ENCODE results near the gene IPCEF1.
"Not testable (repeated sequence)": the region's sequence is repeated elsewhere in the genome, so short reads cannot be mapped to it uniquely, and the experiment has no call there.

IPCEF1 gene

DNA sequence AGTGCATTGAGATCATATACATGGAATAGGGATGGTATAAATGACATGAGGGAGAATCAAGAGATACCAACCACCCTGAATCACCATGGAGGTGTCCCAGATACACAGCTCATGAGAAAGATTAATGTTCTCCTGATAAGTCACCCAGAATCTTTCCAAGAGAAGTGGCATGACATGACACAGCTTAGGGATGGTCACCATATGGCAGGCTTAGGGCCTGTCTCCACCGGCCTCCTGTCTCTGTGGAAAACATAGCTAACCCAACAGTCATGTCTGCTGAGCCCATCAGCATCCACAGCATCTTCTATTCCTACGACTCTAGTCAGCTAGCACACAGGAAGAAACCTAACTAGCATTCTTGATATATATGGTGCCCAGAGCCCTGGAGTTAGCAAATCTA is 133.3 kb downstream of the IPCEF1 start:
- no peak for DNase-seq (ENCODE audit: low read depth in 2 of 2)

DNA sequence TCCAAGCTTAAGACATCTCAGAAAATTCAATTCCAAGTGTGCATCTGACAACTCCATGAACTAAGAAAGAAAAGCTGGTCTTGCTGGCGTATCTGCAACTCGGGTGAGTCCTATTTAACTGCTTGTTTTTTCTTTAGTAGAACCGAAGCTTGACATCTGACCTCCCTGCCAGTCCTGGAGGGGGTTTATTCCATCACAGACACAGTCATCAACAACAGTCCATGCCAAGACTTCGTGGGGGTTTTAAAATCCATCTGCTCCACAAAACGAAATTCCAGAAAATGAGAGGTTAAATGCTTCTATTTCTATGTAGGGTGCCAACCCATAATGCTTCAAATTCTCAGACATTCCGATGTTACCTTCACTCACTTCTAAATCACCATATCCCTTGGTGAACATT is 133.9 kb downstream of the IPCEF1 start:
- no peak for DNase-seq (ENCODE audit: low read depth in 2 of 2)

DNA sequence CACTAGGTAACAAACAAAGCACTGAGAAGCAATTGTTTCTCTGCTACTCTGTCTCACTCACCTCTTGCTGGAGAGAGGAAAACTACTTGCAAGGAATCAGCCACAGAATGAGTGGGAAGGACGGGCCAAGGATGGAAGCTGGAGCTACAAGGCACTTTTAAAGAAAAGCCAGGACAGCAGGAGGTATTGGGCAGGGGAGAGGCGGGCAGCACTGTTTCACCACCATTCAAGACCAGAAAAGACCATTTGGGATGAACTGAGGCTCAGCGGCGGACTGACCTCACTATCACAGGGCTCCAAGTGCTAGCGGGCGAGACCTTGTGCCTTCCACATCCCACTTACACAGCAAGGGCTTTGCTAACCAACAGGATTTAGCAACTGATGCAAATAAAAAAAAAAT is 137.4 kb downstream of the IPCEF1 start:
- DNase-seq (ENCODE audit: low read depth in 2 of 2): no peak

DNA sequence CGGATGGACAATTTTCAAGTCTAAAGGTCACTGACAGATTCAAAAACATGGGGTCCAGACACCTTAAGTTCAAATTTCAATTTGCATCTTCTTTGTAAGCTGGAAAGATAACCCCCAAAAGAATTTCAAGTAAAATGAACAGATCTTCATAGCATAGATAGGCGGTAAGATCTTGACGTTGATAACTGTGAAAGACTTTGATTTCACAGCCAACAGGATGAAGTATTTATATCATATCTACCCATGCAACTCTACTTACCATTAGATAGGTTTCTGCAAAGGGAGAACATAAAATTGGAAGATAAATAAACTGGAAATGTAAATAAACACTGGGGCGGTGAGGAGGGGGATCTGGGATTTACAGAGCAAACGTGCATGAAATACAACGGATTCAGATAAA is 137.8 kb downstream of the IPCEF1 start:
- DNase-seq (ENCODE audit: low read depth in 2 of 2): no peak

DNA sequence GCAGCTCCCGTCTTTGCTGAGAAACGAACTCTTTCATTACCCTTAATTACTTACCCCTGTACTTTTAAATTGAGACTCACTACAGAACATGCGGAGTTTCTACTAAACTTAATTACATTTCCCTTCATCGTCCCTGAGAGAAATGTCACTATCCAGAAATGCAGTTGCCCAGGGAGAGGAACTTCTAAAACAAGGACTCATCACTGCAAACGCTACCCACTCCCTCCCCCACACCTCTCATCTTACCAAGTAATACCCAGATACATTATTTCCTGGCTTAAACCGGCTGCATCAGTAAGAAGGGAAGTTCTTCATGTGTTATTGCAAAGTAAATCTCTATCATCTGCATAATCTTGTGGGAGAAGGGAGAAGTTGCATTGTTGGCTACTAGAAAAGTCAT is 138.3 kb downstream of the IPCEF1 start:
- DNase-seq (ENCODE audit: low read depth in 2 of 2): no peak

DNA sequence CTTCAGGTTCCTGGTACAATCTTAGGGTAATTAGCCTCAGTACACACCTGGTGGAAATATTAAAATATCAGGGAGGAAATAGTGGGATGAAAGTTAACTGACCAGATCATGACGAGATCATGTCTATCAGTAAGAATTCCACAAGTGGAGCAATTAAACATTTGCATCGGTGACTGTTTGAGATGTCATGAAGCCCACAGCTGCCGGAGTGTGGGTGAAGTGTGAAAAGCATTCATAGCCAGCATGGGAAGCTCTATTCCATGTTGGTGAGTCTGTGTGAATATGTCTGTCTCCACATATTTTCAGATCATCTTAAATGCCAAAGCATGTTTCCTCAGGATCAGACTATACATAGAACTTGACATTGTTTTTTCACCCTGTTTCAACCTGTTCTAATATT is 142.8 kb downstream of the IPCEF1 start:
- DNase-seq (ENCODE audit: low read depth in 2 of 2): no peak

DNA sequence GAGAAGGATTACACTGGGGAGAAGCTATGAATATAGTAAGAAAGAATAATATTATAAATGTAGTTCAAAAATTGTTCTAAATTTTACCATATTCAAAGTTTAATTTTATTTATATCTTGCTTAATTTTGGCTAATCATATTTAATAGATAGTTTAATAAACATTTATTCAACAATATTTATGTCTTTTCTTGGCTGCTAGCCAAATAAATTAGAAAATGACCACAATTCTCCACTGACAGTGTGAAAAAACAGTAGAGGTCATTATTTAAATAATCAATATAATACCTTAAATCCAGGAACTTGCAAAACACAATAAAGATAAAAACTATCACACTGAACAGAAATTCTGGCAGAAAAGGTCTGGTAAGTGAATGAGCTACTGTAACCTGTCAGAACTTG is 145.9 kb downstream of the IPCEF1 start:
- DNase-seq (ENCODE audit: low read depth in 2 of 2): no peak

DNA sequence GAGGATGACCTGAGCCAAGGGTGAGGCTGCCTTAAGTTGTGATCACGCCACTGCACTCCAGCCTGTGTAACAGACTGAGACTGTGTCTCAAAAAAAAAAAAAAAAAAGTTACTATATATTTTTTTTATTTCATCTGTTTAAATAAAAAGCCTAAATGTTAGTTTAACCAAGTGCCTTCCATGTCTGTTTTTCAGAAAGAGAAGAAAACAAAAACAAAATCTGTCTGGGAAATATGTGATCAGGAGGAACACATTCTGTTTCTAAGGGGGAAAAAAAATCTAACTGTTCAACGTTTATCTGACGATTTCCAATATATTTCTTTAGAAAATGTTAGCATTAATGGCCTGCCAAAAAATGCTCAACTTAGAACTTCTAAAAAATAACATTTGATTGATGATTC is 147.0 kb downstream of the IPCEF1 start:
- DNase-seq (ENCODE audit: low read depth in 2 of 2): no peak

DNA sequence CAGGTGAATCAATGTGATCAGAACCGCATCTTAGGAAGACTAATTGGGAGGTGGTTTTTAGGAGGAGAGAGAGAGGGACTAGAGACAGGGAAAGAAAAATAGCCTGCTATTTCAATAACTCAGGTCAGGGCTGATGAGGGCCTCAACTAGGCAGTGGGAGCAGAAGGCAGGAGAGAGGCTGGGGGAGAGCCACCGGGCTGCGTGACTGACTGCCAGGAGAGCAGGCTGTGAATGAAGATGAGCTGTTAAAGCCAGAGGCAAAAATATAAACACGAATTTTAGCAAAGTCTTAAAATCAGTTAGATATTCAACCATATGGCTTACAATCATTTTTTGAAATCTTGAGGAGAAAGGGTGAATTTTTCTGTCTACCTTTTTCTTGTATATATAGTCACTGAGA is 149.6 kb downstream of the IPCEF1 start:
- DNase-seq (ENCODE audit: low read depth in 2 of 2): no peak

DNA sequence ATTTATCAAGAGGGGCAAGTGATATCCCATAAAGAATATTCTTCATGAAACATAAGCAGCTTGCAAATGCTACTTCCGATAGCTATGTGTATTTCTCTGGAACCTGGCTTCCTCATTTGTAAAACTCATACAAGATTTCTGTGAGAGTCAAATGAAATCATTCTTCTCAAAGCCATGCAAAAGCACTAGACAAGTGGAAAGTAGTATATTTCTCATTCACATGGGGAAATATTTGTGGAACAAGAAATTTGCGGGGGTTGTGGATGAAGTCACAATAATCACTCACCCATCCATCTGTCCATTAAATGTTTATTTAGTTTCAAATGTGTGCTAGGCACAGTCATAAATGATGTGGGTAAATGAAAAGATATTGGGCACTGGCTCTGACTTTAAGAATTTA is 150.5 kb downstream of the IPCEF1 start:
- no peak for DNase-seq (ENCODE audit: low read depth in 2 of 2)

DNA sequence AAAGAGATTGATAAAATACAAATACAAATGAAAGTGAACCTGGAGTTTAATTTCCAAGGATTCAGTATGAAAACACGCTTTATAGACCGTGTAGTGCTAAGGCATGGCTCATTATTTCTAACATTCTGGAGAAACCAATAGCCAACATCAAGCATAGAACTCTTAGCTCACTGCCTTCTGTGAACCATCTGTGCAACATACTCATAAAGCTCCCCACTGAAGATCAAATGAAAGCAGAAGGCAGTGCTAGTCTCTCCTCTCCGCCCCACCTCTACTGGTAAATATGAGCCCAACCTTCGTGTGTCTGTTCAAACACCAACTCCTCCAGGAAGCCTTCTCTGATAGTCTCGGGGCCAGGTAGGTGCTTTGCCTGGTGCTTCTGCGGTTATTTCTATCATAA is 153.6 kb downstream of the IPCEF1 start:
- DNase-seq (ENCODE audit: low read depth in 2 of 2): no peak

DNA sequence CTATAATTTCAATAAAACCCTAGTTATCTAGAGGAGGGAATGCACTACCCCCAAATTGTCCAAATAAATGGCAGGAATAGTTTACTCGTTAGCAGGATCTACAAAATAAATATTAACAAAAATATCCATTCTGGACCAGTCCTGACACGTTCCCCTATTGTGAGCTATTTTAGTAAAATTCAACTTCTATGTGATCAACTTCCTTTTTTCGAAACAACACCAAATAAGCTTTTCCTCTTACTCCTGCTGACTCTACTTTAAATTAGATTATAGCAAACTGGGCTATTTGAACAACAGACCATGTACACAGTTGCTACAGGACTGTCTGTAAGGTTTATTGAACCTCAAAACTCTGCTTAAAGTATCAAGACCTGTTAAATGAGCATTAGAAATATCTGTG is 154.3 kb downstream of the IPCEF1 start:
- DNase-seq (ENCODE audit: low read depth in 2 of 2): no peak

DNA sequence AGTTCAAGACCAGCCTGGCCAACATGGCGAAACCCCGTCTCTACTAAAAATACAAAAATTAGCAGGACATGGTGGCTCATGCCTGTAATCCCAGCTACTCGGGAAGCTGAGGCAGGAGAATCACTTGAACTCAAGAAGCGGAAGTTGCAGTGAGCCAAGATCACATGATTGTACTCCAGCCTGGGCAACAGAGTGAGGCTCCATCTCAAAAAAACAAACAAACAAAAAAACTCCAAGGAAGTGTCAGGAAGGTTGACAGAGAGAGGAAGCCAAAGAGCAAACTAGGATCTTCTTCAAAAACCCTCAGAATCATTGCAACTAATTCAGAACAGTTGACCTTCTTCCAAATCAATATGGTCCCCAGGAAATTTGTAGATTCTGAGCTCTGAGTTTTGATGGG is 154.9 kb downstream of the IPCEF1 start:
- DNase-seq (ENCODE audit: low read depth in 2 of 2): not testable (repeated sequence)

DNA sequence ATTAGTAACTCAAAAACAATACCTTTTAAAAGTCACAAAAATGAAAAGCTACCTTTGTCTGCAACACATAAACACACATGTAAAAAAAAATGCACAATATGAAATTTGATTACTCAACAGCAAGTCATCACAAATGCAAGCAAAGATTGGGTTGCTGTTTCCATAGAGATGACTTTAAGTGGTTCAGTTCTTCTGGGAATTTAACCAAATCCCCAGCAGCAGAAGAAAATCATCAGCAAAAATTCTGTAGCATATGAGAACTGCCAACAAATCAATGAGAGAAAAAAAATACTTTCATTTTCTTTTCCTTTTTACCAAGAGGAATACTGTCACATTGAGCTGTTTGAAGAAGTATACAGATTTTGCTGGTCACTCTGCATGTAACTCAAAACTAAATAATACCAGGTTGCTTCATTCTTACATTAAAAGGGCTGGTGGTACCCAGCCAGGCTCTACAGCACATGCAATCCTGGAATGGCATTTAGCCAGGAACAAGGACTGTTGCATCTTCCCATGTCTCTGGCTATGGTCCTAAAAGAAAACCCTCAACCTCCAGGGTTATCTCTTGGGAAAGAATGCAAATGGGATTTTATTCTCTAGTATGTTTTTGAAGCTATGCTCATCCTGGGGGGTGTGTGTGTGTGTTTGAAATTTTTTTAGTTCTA is 159.3 kb downstream of the IPCEF1 start:
- peak; percentile 44 for DNase-seq (ENCODE audit: low read depth in 2 of 2)

DNA sequence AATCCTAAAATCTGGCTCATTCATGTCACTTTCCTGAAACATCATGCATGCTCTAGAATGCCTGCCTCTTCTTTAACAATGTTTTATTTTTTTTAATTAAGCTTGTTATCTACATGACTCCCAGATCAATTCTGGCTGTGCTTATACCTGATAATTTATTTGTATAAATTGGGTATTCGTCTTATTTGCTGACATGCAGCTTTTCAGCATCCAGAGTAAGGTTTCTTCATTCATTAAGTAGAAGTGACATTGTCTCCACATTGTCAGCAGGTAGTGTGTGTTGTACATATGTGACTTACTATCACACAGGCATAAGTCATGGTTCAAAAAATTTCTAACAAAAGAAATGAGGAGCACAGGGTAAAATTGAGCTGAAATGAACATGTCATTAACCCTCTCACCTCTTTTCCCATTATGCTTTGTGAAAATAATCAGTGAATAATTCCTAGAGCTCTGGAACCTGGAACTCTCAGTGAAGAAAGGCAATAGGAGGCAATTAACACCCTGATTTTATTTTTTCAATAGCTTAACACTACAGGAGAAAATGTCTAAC is 160.2 kb downstream of the IPCEF1 start:
- DNase-seq (ENCODE audit: low read depth in 2 of 2): no peak

DNA sequence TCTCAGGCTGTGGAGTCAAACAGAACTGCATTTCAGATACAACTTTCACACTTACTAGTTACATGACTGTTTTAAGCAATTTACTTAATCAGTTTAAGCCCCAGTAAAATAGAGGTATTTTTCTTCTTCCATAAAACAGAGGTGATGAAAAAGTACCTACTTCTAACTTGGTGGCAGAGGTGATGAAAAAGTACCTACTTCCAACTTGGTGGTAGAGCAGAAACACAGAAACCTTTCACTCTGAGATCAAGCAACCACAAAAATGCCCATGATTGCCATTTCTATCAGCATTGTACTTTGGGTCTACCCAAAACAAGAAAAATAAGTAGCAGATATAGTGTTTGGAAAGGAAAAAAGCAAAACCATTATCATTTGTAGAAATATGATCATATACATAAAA is 168.9 kb downstream of the IPCEF1 start:
- DNase-seq (ENCODE audit: low read depth in 2 of 2): no peak

DNA sequence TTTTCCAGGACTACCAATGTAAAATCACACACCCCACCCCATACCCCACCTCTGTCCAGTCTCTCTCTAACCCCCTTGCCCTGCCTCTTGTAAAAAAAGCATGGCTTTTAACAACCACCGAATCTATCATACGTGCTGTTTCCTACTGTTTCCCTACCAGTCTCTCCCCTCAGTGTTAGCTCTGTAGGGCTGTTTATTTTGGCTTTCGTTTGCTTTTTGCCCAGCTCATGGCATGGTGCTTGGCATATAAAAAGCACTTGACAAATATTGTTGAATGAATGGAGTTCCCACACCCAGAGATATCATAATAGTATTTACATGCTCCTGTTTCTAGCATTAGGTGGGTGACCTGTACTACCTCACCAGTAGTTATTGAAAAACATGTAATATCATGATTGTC is 169.4 kb downstream of the IPCEF1 start:
- no peak for DNase-seq (ENCODE audit: low read depth in 2 of 2)

DNA sequence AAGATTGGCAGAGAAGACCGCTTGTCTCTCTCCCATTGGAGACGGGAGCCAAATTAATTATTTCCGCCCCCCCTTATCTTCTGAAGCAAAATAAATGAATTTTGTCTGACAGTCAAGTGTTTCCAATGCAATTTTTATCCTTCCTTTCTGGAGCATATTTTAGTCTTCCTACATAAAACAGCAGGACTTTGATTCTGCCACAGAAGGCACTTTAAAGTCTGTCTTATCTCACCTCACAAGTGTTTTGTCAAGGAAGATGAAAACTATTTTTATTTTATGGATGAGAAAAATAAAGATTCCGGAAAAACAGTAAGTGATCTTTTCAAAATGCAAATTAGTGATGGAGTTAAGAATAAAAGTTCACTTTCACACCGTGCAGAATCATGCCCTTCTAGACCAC is 177.2 kb downstream of the IPCEF1 start:
- no peak for DNase-seq (ENCODE audit: low read depth in 2 of 2)

DNA sequence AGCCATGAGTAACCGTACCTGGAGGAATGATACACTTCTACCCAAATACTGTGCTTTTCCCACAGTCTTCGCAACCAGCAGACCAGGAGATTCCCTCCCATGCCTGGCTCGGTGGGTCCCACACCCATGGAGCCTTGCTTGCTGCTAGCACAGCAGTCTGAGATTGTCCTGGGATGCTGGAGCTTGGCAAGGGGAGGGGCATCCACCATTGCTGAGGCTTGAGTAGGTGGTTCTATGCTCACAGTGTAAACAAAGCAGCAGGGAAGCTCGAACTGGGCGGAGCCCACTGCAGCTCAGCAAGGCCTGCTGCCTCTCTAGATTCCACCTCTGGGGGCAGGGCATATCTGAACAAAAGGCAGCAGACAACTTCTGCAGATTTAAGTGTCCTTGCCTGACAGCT is 184.2 kb downstream of the IPCEF1 start:
- not testable (repeated sequence) for DNase-seq (ENCODE audit: low read depth in 2 of 2)

DNA sequence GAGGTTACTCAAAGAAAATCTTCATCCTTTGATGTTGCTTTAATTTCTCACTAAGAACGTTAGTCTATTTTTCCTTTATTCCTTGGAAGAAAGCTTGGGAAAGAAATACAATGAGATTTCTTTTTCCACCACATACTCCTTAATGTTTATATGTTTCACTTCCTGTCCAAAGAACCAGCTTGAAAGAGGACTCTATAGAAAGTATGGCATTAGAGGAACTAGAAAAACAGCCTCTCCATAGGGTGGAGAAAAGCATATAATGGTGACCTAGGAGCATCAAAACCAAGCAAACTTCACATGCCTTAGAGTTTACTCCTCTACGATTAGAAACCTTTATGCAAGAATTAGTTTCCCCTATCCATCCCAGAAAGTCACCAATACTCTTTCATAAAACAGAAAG is 186.5 kb downstream of the IPCEF1 start:
- DNase-seq (ENCODE audit: low read depth in 2 of 2): no peak

DNA sequence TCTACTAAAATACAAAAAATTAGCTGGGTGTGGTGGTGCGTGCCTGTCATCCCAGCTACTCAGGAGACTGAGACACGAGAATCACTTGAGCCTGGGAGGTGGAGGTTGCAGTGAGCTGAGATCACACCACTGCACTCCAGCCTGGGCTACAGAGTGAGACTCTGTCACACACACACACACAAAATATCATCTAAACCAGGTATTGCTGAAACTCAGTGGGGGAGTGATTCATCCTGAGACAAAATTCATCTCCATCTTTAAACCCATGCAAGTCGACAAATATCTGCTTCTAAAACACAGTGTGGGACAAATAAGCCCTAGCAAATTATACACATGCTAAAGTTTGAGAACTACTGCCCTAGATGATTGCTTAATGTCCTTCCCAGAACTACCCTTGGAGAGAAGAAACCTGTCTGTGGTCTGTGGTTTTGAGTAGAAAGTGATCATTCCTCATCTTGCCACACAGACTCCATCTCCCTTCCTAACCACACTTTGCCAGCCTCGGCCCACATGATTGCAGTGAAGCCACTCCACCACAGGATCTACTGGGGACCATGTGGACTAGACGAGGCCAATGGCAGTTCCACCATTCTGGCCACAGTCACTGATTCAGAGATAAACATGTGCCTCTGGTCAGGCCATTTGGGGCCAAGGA is 187.3 kb downstream of the IPCEF1 start:
- DNase-seq (ENCODE audit: low read depth in 2 of 2): no peak

DNA sequence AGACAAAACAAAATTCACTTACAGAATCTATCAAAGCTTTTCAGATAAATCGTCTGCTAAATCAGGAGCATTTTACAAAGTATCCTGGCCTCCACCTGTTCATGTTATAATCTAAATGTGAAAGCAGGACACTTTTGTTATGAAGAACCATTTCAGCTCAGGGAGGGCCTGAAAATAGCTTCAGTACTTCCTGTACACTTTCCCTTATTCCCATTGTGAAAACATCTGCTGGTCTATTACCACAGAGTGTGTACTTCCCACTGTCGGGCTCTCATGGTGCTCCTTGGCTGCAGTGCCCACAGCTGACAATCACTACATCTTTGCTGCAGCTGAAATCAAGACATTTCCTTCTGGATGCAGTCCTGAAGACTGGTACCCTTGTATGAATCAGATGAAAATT is 189.5 kb downstream of the IPCEF1 start:
- no peak for DNase-seq (ENCODE audit: low read depth in 2 of 2)

DNA sequence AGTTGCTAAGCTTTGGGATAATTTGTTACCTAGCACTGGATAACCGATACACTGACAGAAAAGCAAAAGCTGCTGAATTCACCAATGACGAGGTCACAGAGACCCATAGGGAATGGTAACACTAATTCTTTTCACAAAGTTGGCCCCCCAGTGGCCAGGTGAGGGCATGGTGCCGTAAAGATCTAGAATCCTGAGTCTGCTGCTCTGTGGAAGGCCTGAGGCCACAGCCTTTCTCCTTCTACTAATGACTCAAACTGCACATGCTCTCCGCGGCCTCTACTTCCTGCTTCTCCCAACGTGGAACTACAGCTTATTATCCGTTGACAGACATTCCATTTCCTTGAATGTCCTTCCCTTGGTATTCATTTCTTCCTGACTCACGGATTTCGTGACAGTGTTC is 190.5 kb downstream of the IPCEF1 start:
- no peak for DNase-seq (ENCODE audit: low read depth in 2 of 2)

DNA sequence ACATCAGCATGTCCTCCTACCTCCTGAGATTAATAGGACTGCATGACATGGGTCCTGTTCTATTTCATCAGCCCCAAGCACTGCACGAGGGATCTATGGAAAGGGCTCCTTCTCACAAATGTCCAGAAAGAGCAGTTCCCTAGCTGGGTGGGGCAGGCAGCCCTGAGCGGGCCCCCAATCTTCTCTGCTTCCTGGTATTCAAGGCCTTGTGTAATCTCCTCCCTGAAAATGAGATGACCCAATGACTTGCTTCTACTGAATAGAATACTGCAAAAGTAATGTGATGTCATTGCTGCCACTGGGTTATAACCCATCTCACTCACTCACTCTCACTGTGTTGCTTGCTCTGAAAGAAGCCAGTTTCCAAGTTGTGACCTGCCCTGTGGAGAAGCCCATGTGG is 191.1 kb downstream of the IPCEF1 start:
- DNase-seq (ENCODE audit: low read depth in 2 of 2): no peak
